K562 (cell line): ENCODE measurements around the gene WFDC1.

Source experiments
- FOXK2 ChIP-seq, 2 experiments: fragments of 450-650 bp; IDR thresholded peaks in 1 of 2; conservative IDR thresholded peaks in 1 of 2; 2 replicates each; pipeline ENCODE4 v1.6.1; 2016; ENCODE audit warnings: low read depth in 2 of 2, mild to moderate bottlenecking in 1 of 2
- HDAC2 ChIP-seq: fragments of 450-650 bp; IDR thresholded peaks from 2 replicates; pipeline ENCODE4 v1.6.1; 2016; ENCODE audit warnings: mild to moderate bottlenecking
- PURB ChIP-seq: sonication (generic); formaldehyde crosslinking; IDR thresholded peaks from 2 replicates; pipeline ENCODE4 v1.9.0; 2021; ENCODE audit warnings: low read depth, mild to moderate bottlenecking, missing genetic modification reagents
- RCOR1 ChIP-seq, 2 experiments: IDR thresholded peaks; 2 replicates each; pipeline ENCODE4 v1.6.1; 2012; ENCODE audit warnings: low read depth in 2 of 2, low read length in 2 of 2, borderline replicate concordance in 1 of 2, improper control_type of control experiment in 1 of 2
- SMAD3 ChIP-seq: fragments of 450-650 bp; formaldehyde crosslinking; conservative IDR thresholded peaks from 2 replicates; pipeline ENCODE4 v1.4.0; 2020; ENCODE audit warnings: mild to moderate bottlenecking
- SP1 ChIP-seq: sonication (generic); formaldehyde crosslinking; IDR thresholded peaks from 2 replicates; pipeline ENCODE4 v1.8.1; 2022; ENCODE audit warnings: mild to moderate bottlenecking, missing genetic modification reagents
- TAF9B ChIP-seq: fragments of 450-650 bp; IDR thresholded peaks from 2 replicates; pipeline ENCODE4 v1.6.1; 2018; ENCODE audit warnings: mild to moderate bottlenecking; ENCODE audit not compliant: partially characterized antibody
- ZKSCAN1 ChIP-seq: fragments of 150-350 bp; IDR thresholded peaks from 2 replicates; pipeline ENCODE4 v1.6.1; 2016; ENCODE audit warnings: low read depth, low read length
- ZKSCAN8 ChIP-seq: fragments of 200-800 bp; sonication (Bioruptor generic); IDR thresholded peaks from 2 replicates; pipeline ENCODE4 v1.6.1; 2016; ENCODE audit warnings: missing genetic modification characterization, missing compliant biosample characterization
- TF ChIP-seq, protein P1 (sequence below), 3 experiments: IDR thresholded peaks in 2 of 3; conservative IDR thresholded peaks in 1 of 3; 2 replicates each; pipeline ENCODE4 v1.5.1; 2011 to 2012; ENCODE audit warnings: low read length in 3 of 3, mild to moderate bottlenecking in 3 of 3, control low read depth in 2 of 3, improper control_type of control experiment in 1 of 3, inconsistent platforms in 1 of 3, low read depth in 1 of 3, mixed read lengths in 1 of 3, moderate library complexity in 1 of 3; ENCODE audit not compliant: insufficient read depth in 2 of 3
- TF ChIP-seq, protein P2 (sequence below): fragments of 200-800 bp; sonication (Bioruptor generic); IDR thresholded peaks from 2 replicates; pipeline ENCODE4 v1.6.1; 2016; ENCODE audit warnings: missing genetic modification characterization, missing compliant biosample characterization

DNA sequence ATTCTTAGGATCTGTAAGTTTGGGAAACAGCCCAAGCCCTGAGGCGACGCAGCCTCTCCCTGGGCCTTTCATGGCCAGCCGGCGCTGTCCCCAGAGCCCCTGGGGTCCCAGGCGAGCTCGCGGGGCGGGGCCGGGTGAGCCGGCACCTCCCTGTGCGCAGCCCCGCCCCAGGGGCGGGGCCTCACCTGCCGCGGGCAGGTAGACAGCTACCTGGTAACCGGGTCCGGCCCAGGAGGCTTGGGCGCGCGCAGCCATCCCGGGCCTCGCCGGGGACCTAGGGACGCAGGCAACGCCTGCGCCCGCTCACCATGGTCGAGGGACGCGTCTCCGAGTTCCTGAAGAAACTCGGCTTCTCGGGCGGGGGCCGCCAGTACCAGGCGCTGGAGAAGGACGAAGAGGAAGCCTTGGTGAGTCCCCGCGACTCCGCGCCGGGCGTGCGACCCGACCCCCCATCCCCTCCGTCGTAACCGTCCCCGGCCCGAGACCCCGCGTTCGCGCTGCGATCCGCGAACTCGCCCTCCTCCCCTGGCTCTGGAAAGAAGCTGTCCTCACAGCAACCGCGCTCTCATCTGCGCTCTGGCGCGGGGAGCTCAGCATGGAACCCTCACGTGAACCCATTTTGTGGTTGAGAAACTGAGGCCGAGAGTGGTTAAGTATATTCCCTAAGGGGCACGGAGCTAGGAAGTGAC is 73.8 kb downstream of the WFDC1 start, which contains the start of gene ATP2C2:
- no peak for TF ChIP-seq PURB (CRISPR knock-in tag)
- TF ChIP-seq TAF9B: no peak
- TF ChIP-seq ZKSCAN1: no peak
- no peak for TF ChIP-seq RCOR1 (IDR thresholded peaks at IDR 0.05; ENCODE audit: borderline replicate concordance in 1 of 2, low read depth in 2 of 2, low read length in 2 of 2)
- TF ChIP-seq HDAC2: no peak
- no peak for TF ChIP-seq ZKSCAN8
- no peak for TF ChIP-seq FOXK2 (conservative IDR thresholded peaks at IDR 0.05 in 1 of 2, IDR thresholded peaks at IDR 0.05 in 1 of 2; ENCODE audit: low read depth in 2 of 2)
- TF ChIP-seq, protein P1, sequence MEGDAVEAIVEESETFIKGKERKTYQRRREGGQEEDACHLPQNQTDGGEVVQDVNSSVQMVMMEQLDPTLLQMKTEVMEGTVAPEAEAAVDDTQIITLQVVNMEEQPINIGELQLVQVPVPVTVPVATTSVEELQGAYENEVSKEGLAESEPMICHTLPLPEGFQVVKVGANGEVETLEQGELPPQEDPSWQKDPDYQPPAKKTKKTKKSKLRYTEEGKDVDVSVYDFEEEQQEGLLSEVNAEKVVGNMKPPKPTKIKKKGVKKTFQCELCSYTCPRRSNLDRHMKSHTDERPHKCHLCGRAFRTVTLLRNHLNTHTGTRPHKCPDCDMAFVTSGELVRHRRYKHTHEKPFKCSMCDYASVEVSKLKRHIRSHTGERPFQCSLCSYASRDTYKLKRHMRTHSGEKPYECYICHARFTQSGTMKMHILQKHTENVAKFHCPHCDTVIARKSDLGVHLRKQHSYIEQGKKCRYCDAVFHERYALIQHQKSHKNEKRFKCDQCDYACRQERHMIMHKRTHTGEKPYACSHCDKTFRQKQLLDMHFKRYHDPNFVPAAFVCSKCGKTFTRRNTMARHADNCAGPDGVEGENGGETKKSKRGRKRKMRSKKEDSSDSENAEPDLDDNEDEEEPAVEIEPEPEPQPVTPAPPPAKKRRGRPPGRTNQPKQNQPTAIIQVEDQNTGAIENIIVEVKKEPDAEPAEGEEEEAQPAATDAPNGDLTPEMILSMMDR (IDR thresholded peaks at IDR 0.05 in 2 of 3, conservative IDR thresholded peaks at IDR 0.05 in 1 of 3; ENCODE audit: insufficient read depth in 2 of 3, low read depth in 1 of 3, low read length in 3 of 3): no peak
- no peak for TF ChIP-seq SP1 (CRISPR knock-in tag)
- TF ChIP-seq, protein P2, sequence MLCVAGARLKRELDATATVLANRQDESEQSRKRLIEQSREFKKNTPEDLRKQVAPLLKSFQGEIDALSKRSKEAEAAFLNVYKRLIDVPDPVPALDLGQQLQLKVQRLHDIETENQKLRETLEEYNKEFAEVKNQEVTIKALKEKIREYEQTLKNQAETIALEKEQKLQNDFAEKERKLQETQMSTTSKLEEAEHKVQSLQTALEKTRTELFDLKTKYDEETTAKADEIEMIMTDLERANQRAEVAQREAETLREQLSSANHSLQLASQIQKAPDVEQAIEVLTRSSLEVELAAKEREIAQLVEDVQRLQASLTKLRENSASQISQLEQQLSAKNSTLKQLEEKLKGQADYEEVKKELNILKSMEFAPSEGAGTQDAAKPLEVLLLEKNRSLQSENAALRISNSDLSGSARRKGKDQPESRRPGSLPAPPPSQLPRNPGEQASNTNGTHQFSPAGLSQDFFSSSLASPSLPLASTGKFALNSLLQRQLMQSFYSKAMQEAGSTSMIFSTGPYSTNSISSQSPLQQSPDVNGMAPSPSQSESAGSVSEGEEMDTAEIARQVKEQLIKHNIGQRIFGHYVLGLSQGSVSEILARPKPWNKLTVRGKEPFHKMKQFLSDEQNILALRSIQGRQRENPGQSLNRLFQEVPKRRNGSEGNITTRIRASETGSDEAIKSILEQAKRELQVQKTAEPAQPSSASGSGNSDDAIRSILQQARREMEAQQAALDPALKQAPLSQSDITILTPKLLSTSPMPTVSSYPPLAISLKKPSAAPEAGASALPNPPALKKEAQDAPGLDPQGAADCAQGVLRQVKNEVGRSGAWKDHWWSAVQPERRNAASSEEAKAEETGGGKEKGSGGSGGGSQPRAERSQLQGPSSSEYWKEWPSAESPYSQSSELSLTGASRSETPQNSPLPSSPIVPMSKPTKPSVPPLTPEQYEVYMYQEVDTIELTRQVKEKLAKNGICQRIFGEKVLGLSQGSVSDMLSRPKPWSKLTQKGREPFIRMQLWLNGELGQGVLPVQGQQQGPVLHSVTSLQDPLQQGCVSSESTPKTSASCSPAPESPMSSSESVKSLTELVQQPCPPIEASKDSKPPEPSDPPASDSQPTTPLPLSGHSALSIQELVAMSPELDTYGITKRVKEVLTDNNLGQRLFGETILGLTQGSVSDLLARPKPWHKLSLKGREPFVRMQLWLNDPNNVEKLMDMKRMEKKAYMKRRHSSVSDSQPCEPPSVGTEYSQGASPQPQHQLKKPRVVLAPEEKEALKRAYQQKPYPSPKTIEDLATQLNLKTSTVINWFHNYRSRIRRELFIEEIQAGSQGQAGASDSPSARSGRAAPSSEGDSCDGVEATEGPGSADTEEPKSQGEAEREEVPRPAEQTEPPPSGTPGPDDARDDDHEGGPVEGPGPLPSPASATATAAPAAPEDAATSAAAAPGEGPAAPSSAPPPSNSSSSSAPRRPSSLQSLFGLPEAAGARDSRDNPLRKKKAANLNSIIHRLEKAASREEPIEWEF (CRISPR knock-in tag): no peak
- no peak for TF ChIP-seq SMAD3 (CRISPR knock-in tag)
